ENCODE measurements around the gene TBX15. TPM values are rescaled to one million over a fixed set of nuclear protein-coding genes. Genes with fewer than 3 reads are reported as not detected.

Gene TBX15
- total RNA-seq (not detected), polyA plus RNA-seq (under 1 TPM in 1 of 2 donors, not detected in 1; 0.05 TPM)

- H3K27ac Mint-ChIP-seq, result no peak within 1 kb of the TSS
- H3K4me3 Mint-ChIP-seq, result peak within 1 kb of the TSS in 6 of 8 donors; percentile 24 to 69 (median 60)
- no peaks in the 10 kb centered on the region for H3K9me3 ChIP-seq (ENCODE audit: control insufficient read depth in 1 of 2, low read length in 2 of 2)
Observed at GRCh38 chr1:118988186-118989005, at the start of gene TBX15. Gene TBX15, minus strand, starts transcription at chr1:118988343. Its CDS starts 548 bp downstream, at chr1:118987795.

DNA sequence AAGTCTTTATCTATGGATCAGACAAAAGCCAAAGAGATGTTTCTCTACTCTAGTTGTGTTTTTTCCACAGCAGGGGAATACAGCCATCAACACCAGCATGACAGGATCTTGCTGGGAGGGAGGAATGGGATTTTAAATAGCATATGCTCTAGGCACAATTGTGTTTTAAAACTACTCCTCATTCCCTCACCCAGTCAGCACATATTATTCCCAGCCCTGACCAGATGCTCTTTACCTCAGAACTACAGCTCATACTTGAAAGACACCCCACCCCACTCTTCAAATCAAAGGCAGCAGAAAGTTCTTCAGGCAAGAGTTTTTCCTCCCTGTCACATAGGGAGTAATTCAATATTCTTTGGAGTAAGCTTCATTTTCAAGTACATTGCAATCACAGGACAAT lies 46.2 kb upstream of the TBX15 start:
- Histone ChIP-seq H3K4me1 (ENCODE audit: insufficient read depth, low read length) (no peaks in the 10 kb centered on the region), H3K4me3 (ENCODE audit: low read length in 2 of 2) (no peak overlapping the region), H3K9me3 (ENCODE audit: control insufficient read depth in 1 of 2, low read length in 2 of 2) (no peaks in the 10 kb centered on the region), H3K36me3 (ENCODE audit: insufficient read depth, low read length) (no peaks in the 10 kb centered on the region), H3K27ac (ENCODE audit: low read depth, low read length) (no peak overlapping the region), H3K27me3 (ENCODE audit: insufficient read depth, low read length) (no peaks in the 10 kb centered on the region)
- no peaks in the 10 kb centered on the region for H3K4me1 Mint-ChIP-seq
- intact Hi-C loops (cut with micrococcal nuclease), result no loop called here
- ChIA-PET CTCF (ENCODE audit: partially characterized antibody) (no interaction called here), POLR2A (ENCODE audit: partially characterized antibody) (no interaction called here)
- H3K27me3 Mint-ChIP-seq, result no peaks in the 10 kb centered on the region
- H3K36me3 Mint-ChIP-seq, result peaks cover 58 to 92% of the 10 kb centered on the region in 2 donors
- no peak overlapping the region for H3K27ac Mint-ChIP-seq
- DNase-seq, result no peak
- no peak overlapping the region for H3K4me3 Mint-ChIP-seq
- H3K9me3 Mint-ChIP-seq, result peaks cover 0 to 8% (median 0%) of the 10 kb centered on the region in 8 donors

More at GRCh38 chr1:118988186-118989005, at the start of gene TBX15:
- H3K9me3 Mint-ChIP-seq, result peaks cover 0 to 53% (median 35%) of the 10 kb centered on the region in 8 donors
- intact Hi-C loops (cut with micrococcal nuclease), result no loop called here
- peaks cover 9 to 32% (median 18%) of the 10 kb centered on the region in 4 donors for H3K4me1 Mint-ChIP-seq
- CTCF ChIA-PET (ENCODE audit: partially characterized antibody), result no interaction called here
- Histone ChIP-seq H3K27me3 (ENCODE audit: insufficient read depth, low read length) (peaks cover 35% of the 10 kb centered on the region), H3K4me3 (ENCODE audit: low read length in 2 of 2) (no peak within 1 kb of the TSS), H3K27ac (ENCODE audit: low read depth, low read length) (no peak within 1 kb of the TSS), H3K36me3 (ENCODE audit: insufficient read depth, low read length) (no peaks in the 10 kb centered on the region), H3K4me1 (ENCODE audit: insufficient read depth, low read length) (peaks cover 12% of the 10 kb centered on the region)
- H3K36me3 Mint-ChIP-seq, result peaks cover 1 to 4% of the 10 kb centered on the region in 2 donors
- POLR2A ChIA-PET (ENCODE audit: partially characterized antibody), result no interaction called here
- H3K27me3 Mint-ChIP-seq, result peaks cover 64 to 73% of the 10 kb centered on the region in 2 donors
- DNase-seq, result no peak

- Mint-ChIP-seq H3K9me3 (peaks cover 0 to 8% (median 0%) of the 10 kb centered on the region in 8 donors), H3K4me1 (no peaks in the 10 kb centered on the region), H3K36me3 (peaks cover 59 to 86% of the 10 kb centered on the region in 2 donors), H3K27me3 (no peaks in the 10 kb centered on the region), H3K27ac (no peak overlapping the region), H3K4me3 (no peak overlapping the region)
- intact Hi-C loops (cut with micrococcal nuclease), result no loop called here
- ChIA-PET POLR2A (ENCODE audit: partially characterized antibody) (no interaction called here), CTCF (ENCODE audit: partially characterized antibody) (no interaction called here)
- Histone ChIP-seq H3K4me1 (ENCODE audit: insufficient read depth, low read length) (no peaks in the 10 kb centered on the region), H3K27me3 (ENCODE audit: insufficient read depth, low read length) (no peaks in the 10 kb centered on the region), H3K27ac (ENCODE audit: low read depth, low read length) (no peak overlapping the region), H3K4me3 (ENCODE audit: low read length in 2 of 2) (no peak overlapping the region), H3K36me3 (ENCODE audit: insufficient read depth, low read length) (no peaks in the 10 kb centered on the region), H3K9me3 (ENCODE audit: control insufficient read depth in 1 of 2, low read length in 2 of 2) (no peaks in the 10 kb centered on the region)
- no peak for DNase-seq
Observed at GRCh38 chr1:119032986-119033385, 44.8 kb upstream of the TBX15 start.

DNA sequence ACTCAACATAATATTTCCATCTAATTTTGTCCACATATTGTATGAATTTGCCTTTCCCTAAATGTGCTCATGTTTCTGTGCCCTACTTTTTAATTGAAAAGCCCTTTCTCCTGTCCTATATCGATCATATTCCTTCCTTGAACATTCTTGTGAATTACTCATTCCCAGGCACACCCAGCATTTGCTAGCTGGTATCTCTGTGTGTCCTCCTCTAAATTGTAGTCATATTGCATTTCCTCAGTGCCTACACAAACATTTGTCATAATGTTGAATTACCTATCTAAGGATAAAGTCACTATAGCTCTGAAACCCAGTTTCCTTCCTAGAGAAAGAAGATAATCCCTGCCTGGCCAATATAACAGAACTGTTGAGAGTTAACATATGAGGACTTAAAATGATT lies 39.6 kb upstream of the TBX15 start:
- POLR2A ChIA-PET (ENCODE audit: partially characterized antibody), result no interaction called here
- no peak overlapping the region for H3K4me3 Mint-ChIP-seq
- peaks cover 0 to 16% (median 6%) of the 10 kb centered on the region in 8 donors for H3K9me3 Mint-ChIP-seq
- no peaks in the 10 kb centered on the region for H3K9me3 ChIP-seq (ENCODE audit: control insufficient read depth in 1 of 2, low read length in 2 of 2)
- H3K27me3 ChIP-seq (ENCODE audit: insufficient read depth, low read length), result no peaks in the 10 kb centered on the region
- no peak for DNase-seq
- H3K36me3 Mint-ChIP-seq, result peaks cover 41 to 48% of the 10 kb centered on the region in 2 donors
- CTCF ChIA-PET (ENCODE audit: partially characterized antibody), result no interaction called here
- no peak overlapping the region for H3K27ac Mint-ChIP-seq
- H3K4me1 ChIP-seq (ENCODE audit: insufficient read depth, low read length), result no peaks in the 10 kb centered on the region
- no peaks in the 10 kb centered on the region for H3K4me1 Mint-ChIP-seq
- no peaks in the 10 kb centered on the region for H3K27me3 Mint-ChIP-seq
- H3K36me3 ChIP-seq (ENCODE audit: insufficient read depth, low read length), result no peaks in the 10 kb centered on the region
- intact Hi-C loops (cut with micrococcal nuclease), result no loop called here
- no peak overlapping the region for H3K4me3 ChIP-seq (ENCODE audit: low read length in 2 of 2)
- H3K27ac ChIP-seq (ENCODE audit: low read depth, low read length), result no peak overlapping the region

- intact Hi-C loops (cut with micrococcal nuclease), result no loop called here
Observed at GRCh38 chr1:119026956-119027355, 38.8 kb upstream of the TBX15 start.

DNA sequence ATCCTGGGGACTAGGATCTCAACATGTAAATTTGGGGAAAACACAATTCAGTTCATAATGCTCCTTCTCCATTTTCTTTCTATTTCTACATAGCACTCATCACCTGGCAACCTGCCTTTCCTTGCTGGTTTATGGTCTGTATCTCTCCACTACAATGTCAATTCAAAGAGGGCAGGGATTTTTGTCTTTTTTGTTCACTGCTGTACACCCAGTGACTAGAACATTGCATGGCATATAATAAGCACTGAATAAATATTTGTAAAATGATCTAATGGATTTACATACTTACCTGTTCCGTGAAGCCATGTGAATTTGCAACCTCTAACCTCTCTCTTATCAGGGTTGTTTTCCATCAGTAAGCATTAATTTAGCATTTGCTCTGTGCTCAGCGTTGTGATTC lies 27.4 kb upstream of the TBX15 start:
- Histone ChIP-seq H3K27me3 (ENCODE audit: insufficient read depth, low read length) (no peaks in the 10 kb centered on the region), H3K4me1 (ENCODE audit: insufficient read depth, low read length) (no peaks in the 10 kb centered on the region), H3K9me3 (ENCODE audit: control insufficient read depth in 1 of 2, low read length in 2 of 2) (no peaks in the 10 kb centered on the region), H3K27ac (ENCODE audit: low read depth, low read length) (no peak overlapping the region), H3K4me3 (ENCODE audit: low read length in 2 of 2) (no peak overlapping the region), H3K36me3 (ENCODE audit: insufficient read depth, low read length) (no peaks in the 10 kb centered on the region)
- peaks cover 12 to 15% of the 10 kb centered on the region in 2 donors for H3K27me3 Mint-ChIP-seq
- CTCF ChIA-PET (ENCODE audit: partially characterized antibody), result no interaction called here
- H3K4me1 Mint-ChIP-seq, result no peaks in the 10 kb centered on the region
- H3K4me3 Mint-ChIP-seq, result no peak overlapping the region
- intact Hi-C loops (cut with micrococcal nuclease), result no loop called here
- H3K36me3 Mint-ChIP-seq, result peaks cover 25 to 55% of the 10 kb centered on the region in 2 donors
- DNase-seq, result no peak
- POLR2A ChIA-PET (ENCODE audit: partially characterized antibody), result no interaction called here
- no peak overlapping the region for H3K27ac Mint-ChIP-seq
- H3K9me3 Mint-ChIP-seq, result peaks cover 3 to 56% (median 26%) of the 10 kb centered on the region in 8 donors

More at GRCh38 chr1:119026956-119027355, 38.8 kb upstream of the TBX15 start:
- Mint-ChIP-seq H3K36me3 (peaks cover 33 to 43% of the 10 kb centered on the region in 2 donors), H3K27ac (no peak overlapping the region), H3K4me1 (no peaks in the 10 kb centered on the region), H3K9me3 (peaks cover 0 to 16% (median 6%) of the 10 kb centered on the region in 8 donors), H3K27me3 (no peaks in the 10 kb centered on the region), H3K4me3 (no peak overlapping the region)
- no peak overlapping the region for H3K4me3 ChIP-seq (ENCODE audit: low read length in 2 of 2)
- DNase-seq, result no peak
- ChIA-PET POLR2A (ENCODE audit: partially characterized antibody) (no interaction called here), CTCF (ENCODE audit: partially characterized antibody) (no interaction called here)
- H3K27me3 ChIP-seq (ENCODE audit: insufficient read depth, low read length), result no peaks in the 10 kb centered on the region
- H3K36me3 ChIP-seq (ENCODE audit: insufficient read depth, low read length), result no peaks in the 10 kb centered on the region
- H3K9me3 ChIP-seq (ENCODE audit: control insufficient read depth in 1 of 2, low read length in 2 of 2), result no peaks in the 10 kb centered on the region
- no peak overlapping the region for H3K27ac ChIP-seq (ENCODE audit: low read depth, low read length)
- no peaks in the 10 kb centered on the region for H3K4me1 ChIP-seq (ENCODE audit: insufficient read depth, low read length)

DNA sequence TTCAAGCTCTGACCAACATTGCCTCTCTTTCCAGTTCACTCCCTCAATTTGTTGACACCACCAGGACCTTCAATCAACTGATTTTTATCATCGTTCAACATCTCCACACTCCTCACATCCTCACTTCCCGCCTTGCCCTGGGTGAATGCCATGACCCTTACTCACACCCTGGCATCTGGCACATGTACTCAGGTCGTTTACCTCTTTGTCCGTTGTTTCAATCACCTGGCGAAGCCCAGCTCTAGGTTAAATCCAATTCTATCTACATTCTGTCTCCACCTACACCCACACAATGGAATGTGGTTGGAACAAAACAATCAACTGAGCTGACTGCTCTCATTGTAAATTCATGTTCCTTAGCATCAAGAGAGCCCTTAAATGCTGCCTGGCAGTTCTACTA lies 24.2 kb upstream of the TBX15 start:
- no peak overlapping the region for H3K4me3 ChIP-seq (ENCODE audit: low read length in 2 of 2)
- H3K4me1 Mint-ChIP-seq, result peaks cover 6 to 12% (median 10%) of the 10 kb centered on the region in 4 donors
- ChIA-PET CTCF (ENCODE audit: partially characterized antibody) (no interaction called here), POLR2A (ENCODE audit: partially characterized antibody) (no interaction called here)
- peaks cover 7 to 29% of the 10 kb centered on the region in 2 donors for H3K36me3 Mint-ChIP-seq
- peaks cover 10% of the 10 kb centered on the region for H3K4me1 ChIP-seq (ENCODE audit: insufficient read depth, low read length)
- no peak overlapping the region for H3K4me3 Mint-ChIP-seq
- peaks cover 30 to 35% of the 10 kb centered on the region in 2 donors for H3K27me3 Mint-ChIP-seq
- no peak overlapping the region for H3K27ac ChIP-seq (ENCODE audit: low read depth, low read length)
- DNase-seq, result no peak
- no peaks in the 10 kb centered on the region for H3K36me3 ChIP-seq (ENCODE audit: insufficient read depth, low read length)
- intact Hi-C loops (cut with micrococcal nuclease), result no loop called here
- no peaks in the 10 kb centered on the region for H3K9me3 ChIP-seq (ENCODE audit: control insufficient read depth in 1 of 2, low read length in 2 of 2)
- H3K27me3 ChIP-seq (ENCODE audit: insufficient read depth, low read length), result peaks cover 12% of the 10 kb centered on the region
- H3K27ac Mint-ChIP-seq, result no peak overlapping the region
- H3K9me3 Mint-ChIP-seq, result peaks cover 3 to 55% (median 22%) of the 10 kb centered on the region in 8 donors
